ENCODE results near the gene KCNMA1. TPM values are rescaled to one million over a fixed set of nuclear protein-coding genes. Genes with fewer than 3 reads are reported as not detected.
"Not testable (repeated sequence)": the region's sequence is repeated elsewhere in the genome, so short reads cannot be mapped to it uniquely, and the experiment has no call there.

Gene KCNMA1
- total and polyA plus RNA-seq, 9 of the 15 experiments (the other 6 are each of a cell fraction or from before 2014, with no cell fraction given) = 0.01 to 0.95 (median 0.15) TPM; not detected in 4

DNA sequence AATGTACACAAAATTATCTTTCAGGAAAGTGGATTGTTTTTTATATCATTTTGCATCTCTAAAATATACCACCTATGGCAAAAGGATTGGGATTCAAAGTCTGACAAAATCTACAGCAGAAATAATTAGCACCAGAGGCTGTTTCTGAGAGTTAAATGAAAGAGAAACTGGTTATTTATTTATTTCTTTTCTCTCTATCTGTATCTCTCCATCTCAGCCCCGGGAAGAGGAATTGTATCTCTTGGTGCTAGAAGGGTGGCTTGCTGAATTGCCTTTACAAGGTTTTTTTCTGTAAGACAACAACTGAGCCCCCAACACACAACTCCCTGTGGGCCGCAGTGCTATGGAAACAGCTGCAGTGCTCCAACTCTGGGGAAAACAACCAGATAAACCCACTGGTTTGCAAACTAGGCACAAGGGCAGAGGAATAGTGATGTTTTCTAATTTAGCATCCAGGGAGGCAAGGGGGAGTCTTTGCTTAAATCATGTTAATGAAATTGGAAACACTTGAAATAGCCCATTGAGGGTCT is 249.0 kb downstream of the KCNMA1 start (continued):
- TF ChIP-seq ZBTB43 (CRISPR knock-in tag; IDR thresholded peaks at IDR 0.05) (no peak), PHF8 (IDR thresholded peaks at IDR 0.05; ENCODE audit: borderline replicate concordance, low read length) (no peak), ZNF77 (CRISPR knock-in tag; IDR thresholded peaks at IDR 0.05) (no peak), POU5F1 (IDR thresholded peaks at IDR 0.05; ENCODE audit: borderline replicate concordance, low read depth, low read length, partially characterized antibody) (no peak), CC2D1A (IDR thresholded peaks at IDR 0.05) (no peak)
- TF ChIP-seq, protein P1, sequence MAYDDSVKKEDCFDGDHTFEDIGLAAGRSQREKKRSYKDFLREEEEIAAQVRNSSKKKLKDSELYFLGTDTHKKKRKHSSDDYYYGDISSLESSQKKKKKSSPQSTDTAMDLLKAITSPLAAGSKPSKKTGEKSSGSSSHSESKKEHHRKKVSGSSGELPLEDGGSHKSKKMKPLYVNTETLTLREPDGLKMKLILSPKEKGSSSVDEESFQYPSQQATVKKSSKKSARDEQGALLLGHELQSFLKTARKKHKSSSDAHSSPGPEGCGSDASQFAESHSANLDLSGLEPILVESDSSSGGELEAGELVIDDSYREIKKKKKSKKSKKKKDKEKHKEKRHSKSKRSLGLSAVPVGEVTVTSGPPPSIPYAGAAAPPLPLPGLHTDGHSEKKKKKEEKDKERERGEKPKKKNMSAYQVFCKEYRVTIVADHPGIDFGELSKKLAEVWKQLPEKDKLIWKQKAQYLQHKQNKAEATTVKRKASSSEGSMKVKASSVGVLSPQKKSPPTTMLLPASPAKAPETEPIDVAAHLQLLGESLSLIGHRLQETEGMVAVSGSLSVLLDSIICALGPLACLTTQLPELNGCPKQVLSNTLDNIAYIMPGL (CRISPR knock-in tag; IDR thresholded peaks at IDR 0.05) = no peak

- WGBS (ENCODE audit: insufficient coverage, low coverage, missing lambda C conversion rate) = 0% methylated on average over 2 of the region's 2 CpGs
- H2AFZ ChIP-seq (ENCODE audit: low read depth, low read length); H3K36me3 ChIP-seq (ENCODE audit: control insufficient read depth, insufficient read depth, low read length); H3K4me2 ChIP-seq (ENCODE audit: insufficient read depth, low read length); H4K20me1 ChIP-seq (replicated peaks; ENCODE audit: control insufficient read depth, insufficient read depth, low read length); BruUV-seq (replicated peaks); FAIRE-seq; H3K4me1 ChIP-seq (replicated peaks in 1 of 2; ENCODE audit: control insufficient read depth in 2 of 2, insufficient read depth in 2 of 2, low read length in 2 of 2); H3K9ac ChIP-seq (ENCODE audit: insufficient read depth in 1 of 2, low read depth in 2 of 2, low read length in 2 of 2); H3K27me3 ChIP-seq (ENCODE audit: control insufficient read depth in 2 of 2, insufficient read depth in 2 of 2, low read length in 2 of 2); H3K4me3 ChIP-seq; H3K9me3 ChIP-seq (replicated peaks; ENCODE audit: control insufficient read depth, insufficient read depth, low read depth, low read length); CTCF ChIA-PET (ENCODE audit: low intra/inter-chr PET ratio); H3K27ac ChIP-seq (ENCODE audit: extremely low read depth, low read depth, low read length); POLR2A ChIA-PET; DNase-seq (ENCODE audit: extremely low read depth in 1 of 4, low spot score in 3 of 4); H3K9me1 ChIP-seq (ENCODE audit: control insufficient read depth, insufficient read depth, low read length); ATAC-seq; H3K79me2 ChIP-seq (ENCODE audit: control insufficient read depth, insufficient read depth, low read length): not testable (repeated sequence)
- intact Hi-C loops (cut with micrococcal nuclease) = loop anchor here (10.0 kb wide), 1 partner anchor 223 kb away; no protein-coding TSS in a partner anchor
- in situ Hi-C loops (cut with MboI) = loop anchor here (25.0 kb wide), 1 partner anchor 250 kb away; the partner anchor contains the start of gene KCNMA1
These were observed 249.9 kb downstream of the KCNMA1 start for GRCh38 chr10:77387701-77388100.
